ENCODE data around the gene MYD88.

- TF ChIP-seq REST (IDR thresholded peaks at IDR 0.05; ENCODE audit: insufficient read depth in 1 of 2, low read depth in 2 of 2, low read length in 2 of 2) (no peak), POLR2AphosphoS5 (IDR thresholded peaks at IDR 0.05; ENCODE audit: low read depth, low read length) (no peak), TAF1 (IDR thresholded peaks at IDR 0.05; ENCODE audit: borderline replicate concordance, insufficient read depth, low read length) (no peak), FOXP2 (optimal IDR thresholded peaks at IDR 0.05; ENCODE audit: borderline replicate concordance, extremely low read depth, extremely low read length, insufficient read depth) (no peak), SIN3A (IDR thresholded peaks at IDR 0.05; ENCODE audit: borderline replicate concordance, insufficient read depth, low read length) (no peak)
Observed at GRCh38 chr3:38114875-38115644, 23.4 kb upstream of the MYD88 start.

All from PFSK-1 (cell line).